ENCODE data around the gene MYO9B.
"Not testable (repeated sequence)": the region's sequence is repeated elsewhere in the genome, so short reads cannot be mapped to it uniquely, and the experiment has no call there.

MYO9B gene

DNA sequence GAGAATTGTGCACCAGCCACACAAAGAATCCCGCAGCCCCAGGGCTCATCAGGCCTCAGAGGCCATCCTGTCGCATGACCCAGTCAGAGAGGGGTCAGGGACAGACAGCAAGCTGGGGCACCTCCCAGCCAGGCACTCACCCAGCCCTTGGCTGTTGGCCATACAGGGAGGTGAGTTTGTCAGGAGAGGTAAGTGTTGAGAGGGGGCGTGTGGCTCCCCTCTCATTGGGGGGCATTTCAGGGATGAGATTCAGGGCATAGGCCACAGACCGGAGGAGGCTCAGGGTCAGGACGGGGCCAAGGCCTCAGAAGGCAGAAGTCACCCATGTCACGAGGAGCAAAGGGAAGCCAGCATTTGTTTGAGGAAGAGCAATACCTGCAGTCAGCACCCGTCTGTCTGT is 37.1 kb downstream of the MYO9B start:
- DNase-seq (ENCODE audit: low read depth in 2 of 2): no peak

DNA sequence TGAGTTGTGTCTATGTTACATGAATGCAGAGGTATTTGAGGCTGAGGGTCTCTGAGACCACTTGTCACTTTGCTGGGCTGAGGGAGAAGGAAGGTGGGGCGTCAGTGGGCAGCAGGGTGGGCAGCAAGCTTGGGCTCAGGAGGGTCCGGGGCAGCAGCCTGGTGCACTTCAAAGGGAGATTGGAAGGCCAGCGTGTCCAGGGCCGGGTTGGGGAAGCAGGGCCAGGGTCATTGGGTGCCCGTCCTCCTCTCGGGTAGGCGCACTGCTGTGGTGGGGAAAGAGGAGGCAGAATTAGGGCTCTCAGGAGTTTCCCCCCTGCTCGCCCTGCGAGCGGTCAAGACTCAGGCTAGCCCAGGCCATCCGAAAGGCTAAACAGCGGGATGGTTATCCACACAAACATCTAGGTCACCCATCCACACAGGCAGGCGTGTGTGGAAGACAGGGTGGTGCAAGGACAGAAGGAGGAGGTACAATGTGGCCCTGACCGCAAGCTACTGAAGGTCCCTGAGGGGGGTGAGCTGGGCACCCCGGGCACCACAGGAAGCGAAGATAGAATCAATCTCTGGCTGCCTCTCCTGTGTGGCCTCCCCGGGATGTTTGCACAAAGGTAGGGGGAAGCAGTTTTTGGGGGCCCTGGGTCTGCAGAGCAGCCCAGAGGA is 37.7 kb downstream of the MYO9B start:
- no peak for DNase-seq (ENCODE audit: low read depth in 2 of 2)

DNA sequence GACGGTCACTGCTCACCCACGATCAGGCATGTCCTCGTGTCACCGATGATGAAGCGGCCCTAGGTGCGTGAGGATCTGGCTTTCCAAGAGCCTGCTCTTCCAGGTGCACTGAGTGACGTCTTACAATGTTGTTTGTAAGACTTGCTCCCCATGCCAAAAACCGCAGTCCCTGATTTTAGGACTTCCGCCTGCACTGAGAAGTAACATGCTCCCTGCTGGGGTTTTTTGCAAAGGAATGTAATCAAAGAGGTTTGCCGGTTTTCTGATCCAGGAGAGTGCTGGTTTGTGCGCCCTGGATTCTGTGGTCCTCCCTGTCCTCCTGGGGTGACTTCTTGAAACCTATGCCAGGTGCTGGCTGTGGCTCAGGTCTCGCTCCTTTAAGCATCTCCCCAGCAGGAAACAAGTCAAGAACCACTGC is 38.8 kb downstream of the MYO9B start:
- no peak for DNase-seq (ENCODE audit: low read depth in 2 of 2)

DNA sequence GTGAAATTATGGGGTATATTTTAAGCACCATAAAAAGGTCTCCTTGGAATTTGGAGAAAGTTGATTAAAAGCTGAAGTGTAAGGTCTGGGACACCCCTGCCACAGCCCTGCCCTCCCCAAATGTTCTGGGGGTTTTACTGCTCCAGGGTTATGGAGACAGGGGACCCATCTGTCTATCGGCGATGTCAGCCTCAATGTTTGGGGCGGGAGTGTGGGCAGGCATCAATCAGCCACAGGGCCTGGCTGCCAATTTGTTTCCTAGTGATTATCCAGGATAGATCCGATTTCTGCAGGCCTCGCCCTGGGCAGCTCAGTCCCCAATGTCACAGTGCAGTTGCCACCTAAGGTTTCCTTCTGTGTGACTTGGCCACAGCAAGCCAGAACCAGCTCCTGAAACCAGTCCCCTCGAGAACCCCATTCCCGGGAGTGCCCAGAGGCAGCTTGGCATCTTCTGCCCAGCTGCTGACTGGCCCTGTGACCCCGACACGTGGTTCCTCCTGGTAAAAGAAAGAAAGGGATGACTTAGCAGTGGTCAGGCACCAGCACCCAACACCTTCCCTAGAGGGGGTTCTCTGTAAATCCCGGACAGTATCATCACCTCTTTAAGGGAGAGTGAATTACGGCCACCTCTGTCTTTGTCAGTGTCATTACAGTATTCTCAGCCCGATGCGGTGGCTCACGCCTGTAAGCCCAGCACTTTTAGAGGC is 41.6 kb downstream of the MYO9B start:
- DNase-seq (ENCODE audit: low read depth in 2 of 2): no peak

DNA sequence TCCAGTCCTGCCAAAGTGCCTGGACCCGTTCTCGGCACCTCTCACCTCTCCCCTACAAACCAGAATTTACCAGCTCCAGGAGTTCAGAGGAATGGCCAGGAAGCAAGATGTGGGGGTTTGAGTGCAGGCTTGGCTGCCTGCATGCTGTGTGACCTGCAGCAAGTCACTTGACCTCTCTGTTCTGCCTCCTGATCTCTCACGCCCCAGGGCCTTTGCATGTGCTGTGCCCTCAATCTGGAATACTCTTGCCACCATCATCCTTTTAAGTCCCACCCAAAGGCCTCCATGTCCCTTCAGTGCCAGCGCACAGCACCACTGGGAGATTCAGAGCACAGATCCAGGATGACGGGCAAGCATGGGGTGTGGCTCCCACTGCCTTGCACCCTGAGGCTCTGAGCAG is 43.4 kb downstream of the MYO9B start:
- DNase-seq (ENCODE audit: low read depth in 2 of 2): no peak

DNA sequence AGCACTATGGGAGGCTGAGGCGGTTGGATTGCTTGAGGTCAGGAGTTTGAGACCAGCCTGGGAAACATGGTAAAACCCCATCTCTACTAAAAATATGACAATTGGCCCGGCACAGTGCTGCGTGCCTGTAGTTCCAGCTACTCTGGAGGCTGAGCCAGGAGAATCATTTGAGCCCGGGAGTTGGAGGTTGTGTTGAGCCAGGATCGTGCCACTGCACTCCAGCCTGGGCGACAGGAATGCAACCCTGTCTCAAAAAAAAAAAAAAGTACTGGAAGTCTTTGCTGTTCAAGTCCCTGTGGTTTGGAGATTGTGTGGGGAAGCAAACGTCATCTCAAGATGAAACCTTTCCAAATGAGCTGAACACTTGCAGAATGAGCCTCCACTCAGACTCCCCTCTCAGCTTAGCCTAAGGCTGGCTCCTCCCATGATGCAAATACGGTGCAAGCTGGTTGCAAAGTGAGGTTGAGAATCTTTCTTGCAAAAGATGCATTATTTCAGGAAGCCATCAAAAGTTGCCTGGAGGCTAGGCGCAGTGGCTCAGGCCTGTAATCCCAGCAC is 46.2 kb downstream of the MYO9B start:
- no peak for DNase-seq (ENCODE audit: low read depth in 2 of 2)

DNA sequence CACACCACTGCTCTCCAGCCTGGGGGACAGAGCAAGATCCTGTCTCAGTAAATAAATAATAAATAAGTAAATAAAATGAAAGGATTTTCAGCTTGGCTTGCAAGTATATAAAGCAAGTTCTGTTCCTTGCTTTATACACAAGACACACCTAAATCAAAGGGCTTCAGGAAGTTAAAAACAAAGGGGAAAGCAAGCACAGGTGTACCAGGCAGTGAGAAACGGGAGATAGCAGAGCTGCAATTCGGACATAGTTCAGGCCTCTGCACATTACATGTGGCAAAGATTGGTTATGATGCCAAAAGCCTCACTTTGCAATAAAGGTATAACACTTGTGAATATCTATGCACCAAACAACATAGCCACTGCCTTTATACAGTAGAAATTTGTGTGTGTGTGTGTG is 47.5 kb downstream of the MYO9B start:
- DNase-seq (ENCODE audit: low read depth in 2 of 2): no peak

DNA sequence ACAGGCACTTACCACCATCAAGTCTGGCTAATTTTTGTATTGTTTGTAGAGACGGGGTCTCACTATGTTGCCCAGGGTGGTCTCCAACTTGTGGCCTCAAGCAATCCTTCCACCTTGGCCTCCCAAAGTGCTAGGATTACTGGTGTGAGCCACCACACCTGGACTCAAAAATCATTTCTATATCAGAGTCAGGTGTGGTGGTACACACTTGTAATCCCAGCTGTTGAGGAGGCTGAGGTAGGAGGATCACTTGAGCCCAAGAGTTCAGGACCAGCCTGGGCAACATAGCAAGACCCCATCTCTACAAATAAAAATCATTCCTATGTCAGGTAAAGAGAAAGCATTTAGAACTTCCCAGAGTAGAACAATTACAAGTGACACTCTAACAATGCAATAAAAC is 48.4 kb downstream of the MYO9B start:
- no peak for DNase-seq (ENCODE audit: low read depth in 2 of 2)

DNA sequence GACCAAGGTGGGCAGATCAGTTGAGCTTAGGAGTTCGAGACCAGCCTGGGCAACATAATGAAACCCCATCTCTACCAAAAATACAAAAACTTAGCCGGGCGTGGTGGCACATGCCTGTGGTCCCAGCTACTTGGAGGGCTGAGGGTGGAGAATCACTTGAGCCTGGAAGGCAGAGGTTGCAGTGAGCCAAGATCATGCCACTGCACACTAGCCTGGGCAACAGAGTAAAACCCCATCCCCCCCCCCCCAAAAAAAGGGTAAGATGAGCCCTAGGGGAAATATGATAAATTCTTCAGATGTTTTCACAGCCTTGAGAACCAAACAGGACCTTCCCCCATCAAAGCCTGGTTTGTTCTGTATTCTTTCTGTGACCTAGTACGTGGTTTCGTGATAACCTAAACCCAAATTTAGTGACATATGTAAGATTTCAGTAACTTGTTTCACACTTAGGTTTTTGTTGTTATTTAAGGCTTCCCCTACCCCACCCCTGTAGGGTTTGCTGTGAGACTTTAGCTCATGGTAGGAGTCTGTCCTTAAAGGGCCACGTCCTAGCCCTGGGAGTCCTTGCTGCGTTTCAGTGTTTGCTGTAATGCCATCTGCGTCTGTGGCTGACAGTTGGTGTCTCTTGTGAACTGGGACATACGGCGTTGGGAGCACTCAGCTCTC is 49.6 kb downstream of the MYO9B start:
- no peak for DNase-seq (ENCODE audit: low read depth in 2 of 2)

DNA sequence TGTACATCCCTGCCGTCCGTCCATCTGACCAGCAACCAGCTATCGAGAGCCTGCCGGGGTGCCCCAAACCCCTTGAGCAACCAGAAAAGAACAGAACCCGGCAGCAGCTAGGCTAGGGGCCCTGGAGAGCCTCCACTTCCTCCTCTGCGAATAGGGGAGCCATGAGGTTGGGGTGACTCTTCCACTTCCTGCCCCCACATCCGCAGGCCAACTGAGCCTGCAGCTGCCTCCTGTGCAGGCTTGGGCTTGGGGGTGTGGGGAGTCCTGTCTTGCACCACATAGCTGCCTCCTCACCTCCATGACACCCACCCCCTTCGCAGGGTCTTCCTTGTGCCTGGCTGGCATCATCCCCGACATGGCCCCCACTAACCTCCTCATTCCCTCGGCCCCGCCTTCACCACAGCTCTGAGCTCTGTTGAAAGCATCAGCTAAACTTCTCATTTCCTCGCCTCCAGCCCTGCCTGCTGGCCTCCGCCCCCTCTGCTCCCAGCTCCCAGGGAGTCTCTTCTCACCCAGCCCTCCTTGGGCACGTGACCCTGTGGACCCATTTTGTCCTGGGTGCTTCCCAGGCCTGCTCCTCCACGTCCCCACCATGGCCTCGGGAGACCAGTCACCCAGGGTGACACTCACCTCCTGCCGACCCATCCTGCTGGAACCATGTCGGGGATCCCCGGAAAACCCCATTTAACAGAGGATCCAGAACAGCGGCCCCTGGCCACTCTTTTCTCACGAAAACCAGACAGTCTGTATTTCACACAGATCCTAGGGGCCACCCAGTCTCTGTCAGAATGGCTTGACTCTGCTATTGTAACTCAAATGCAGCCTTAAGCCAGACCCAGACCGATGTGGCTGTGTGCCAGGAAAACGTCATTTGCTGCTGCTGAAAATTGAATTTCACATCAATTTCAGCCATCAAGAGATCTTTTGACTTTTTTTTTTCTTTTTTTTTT is 50.4 kb downstream of the MYO9B start:
- DNase-seq (ENCODE audit: low read depth in 2 of 2): peak; percentile 38 to 41

DNA sequence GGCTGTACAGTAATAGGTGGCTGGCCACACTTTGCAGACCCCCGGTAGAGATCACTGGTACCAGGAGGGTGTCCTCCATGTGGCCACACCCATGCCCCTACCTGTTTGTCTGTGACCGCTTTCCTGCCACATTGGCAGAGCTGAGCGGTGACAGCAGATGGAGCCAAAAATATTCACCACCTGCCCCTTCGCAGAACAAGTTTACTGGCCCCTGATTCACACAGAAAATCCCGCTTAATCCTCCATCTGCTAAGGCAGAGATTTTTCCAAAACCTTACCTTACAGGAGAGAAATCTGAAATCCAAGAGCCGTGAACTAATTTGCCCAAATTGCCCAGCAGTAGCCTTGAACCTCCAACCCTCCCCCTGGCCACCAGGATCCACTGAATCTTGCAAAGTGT is 52.1 kb downstream of the MYO9B start:
- DNase-seq (ENCODE audit: low read depth in 2 of 2): no peak

DNA sequence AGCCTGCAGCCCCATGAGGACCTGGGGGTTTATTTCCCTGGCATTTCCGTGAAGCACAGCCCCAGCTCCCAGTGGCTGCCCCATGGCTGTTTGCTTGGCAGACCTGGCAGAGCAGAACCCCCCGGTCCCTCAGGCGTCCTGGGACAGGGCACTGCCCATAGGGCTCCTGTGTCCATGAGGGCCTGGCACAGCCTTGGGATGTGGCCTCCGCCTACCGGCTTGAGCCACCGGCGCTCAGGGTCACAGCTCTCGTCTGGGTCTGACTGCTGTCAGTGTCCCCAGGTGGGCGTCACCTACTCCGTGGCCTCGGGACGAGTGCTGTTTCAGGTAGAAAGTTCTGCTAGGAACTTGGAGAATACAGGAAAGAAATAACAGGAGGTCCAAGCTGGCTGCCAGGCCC is 52.8 kb downstream of the MYO9B start:
- no peak for DNase-seq (ENCODE audit: low read depth in 2 of 2)

DNA sequence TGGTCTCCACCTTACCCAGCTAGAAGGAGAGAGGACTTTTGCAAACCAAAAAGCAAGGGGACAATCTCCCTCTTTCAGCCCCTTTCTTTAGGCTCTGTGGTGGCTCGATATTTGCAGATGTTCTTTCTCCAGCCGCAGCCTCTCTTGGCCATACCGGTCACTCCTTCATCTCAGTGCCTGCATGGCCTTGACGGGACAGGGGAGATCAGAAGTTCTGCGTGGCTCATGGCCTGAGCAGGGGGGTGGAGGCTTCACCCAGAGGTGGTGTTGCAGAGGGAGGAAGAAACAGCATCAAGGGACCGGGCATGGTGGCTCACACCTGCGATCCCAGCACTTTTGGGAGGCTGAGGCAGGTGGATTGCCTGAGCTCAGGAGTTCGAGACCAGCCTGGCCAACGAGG is 53.2 kb downstream of the MYO9B start:
- no peak for DNase-seq (ENCODE audit: low read depth in 2 of 2)

DNA sequence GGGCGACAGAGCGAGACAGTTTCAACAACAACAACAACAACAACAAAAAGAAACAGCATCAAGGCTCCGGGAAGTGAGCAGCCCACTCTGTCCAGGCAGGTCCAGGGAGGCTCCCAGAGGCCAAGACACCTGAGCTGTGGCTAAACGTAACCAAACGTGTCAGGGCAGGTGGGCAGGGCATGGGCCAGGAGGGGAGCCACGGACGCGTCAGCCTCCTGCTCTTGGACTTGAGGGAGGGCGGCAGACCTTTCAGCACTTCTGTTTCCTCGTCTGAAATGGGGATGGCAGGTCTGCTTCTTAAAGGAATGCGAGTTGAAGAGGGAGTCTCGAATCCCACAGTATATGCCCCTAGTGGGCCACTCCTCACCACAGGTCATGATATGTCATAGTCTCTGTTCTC is 53.8 kb downstream of the MYO9B start:
- DNase-seq (ENCODE audit: low read depth in 2 of 2): no peak

DNA sequence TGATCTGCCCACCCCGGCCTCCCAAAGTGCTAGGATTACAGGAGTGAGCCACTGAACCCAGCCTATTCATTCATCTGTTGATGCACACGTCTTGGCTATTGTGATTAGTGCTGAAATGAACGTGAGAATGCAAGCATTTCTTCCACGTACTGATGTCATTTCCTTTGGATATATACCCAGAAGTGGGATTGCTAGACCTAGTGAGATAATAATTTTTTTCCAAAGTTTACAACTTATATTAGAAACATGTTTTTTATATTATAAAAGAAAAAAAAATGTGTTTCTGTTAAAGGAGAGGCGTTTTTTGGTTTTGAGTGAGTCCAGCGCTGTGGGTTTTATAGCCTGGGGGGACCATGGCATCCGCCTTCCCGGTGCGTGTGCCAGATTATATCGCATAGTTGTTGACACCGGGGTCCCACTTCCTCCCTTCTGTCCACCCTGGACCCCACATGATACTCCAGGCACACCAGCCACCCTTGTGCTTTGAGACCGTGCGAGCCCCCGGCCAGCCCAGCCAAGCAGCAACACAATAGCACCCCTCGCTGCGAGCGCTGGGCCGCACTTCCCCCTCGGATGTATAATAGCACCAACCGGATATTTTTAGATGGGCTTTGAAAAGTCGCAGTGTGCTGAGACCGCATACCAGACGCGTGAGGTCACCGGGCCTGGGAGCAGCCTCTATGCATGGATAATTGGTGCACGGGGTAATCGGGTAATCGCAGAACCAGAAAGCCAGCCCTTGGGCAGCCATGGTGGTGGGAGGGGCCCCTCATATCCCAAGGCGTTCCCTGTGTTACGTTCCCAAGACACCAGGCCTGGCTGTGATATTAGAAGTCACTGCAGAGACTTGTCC is 59.6 kb downstream of the MYO9B start:
- DNase-seq (ENCODE audit: low read depth in 2 of 2): no peak

DNA sequence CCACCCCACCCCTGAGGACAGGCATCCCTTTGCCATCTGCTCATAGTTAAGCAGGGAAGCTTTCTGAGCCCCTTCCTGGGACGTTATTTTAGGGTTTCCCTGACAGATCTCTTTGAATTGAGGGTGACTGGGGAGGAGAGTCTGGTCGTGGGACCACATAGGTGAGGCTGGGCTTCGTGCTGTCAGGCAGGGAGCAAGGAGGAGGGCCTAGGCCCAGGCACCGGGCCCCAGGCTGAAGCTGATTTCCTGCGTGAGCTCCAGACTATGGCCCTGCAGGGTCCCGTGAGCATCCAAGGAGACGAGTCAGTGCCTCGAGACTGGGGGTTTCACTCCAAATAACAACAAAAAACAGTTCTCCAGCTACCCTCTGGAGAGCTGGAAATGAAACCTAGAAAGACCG is 60.4 kb downstream of the MYO9B start:
- DNase-seq (ENCODE audit: low read depth in 2 of 2): no peak

DNA sequence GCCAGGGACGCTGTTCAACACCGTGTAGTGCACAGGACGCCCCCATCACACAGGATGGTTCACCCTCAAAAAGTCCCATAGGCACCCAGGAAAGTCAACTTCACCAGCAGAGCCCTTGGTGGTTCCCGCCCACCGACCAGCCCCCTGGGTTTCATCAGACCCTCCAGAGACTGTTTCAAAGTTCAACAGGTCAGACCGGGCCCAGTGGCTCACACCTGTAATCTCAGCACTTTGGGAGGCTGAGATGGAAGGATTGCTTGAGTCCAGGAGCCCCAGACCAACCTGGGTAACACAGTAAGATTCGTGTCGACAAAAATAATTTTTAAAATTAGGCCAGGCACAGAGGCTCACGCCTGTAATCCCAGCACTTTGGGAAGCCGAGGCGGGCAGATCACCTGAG is 61.0 kb downstream of the MYO9B start:
- no peak for DNase-seq (ENCODE audit: low read depth in 2 of 2)

DNA sequence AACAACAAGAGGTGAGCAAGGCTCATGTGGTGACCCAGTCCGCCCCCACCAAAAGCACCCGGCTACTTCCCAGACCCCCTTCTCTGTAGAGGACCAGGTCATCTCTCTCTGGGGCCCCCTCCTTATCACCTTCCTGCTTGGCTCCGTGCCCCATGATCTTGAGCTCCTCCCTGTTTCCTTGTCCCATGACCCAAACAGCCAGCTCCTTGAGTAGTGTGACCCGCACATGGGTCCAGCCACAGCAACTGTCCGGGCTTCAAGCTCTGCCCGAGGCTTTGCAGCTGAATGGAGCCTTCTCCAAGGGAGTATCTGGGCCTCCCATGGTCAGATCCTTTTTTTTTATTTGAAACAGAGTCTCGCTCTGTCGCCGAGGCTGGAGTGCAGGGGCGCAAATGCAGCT is 61.8 kb downstream of the MYO9B start:
- no peak for DNase-seq (ENCODE audit: low read depth in 2 of 2)

DNA sequence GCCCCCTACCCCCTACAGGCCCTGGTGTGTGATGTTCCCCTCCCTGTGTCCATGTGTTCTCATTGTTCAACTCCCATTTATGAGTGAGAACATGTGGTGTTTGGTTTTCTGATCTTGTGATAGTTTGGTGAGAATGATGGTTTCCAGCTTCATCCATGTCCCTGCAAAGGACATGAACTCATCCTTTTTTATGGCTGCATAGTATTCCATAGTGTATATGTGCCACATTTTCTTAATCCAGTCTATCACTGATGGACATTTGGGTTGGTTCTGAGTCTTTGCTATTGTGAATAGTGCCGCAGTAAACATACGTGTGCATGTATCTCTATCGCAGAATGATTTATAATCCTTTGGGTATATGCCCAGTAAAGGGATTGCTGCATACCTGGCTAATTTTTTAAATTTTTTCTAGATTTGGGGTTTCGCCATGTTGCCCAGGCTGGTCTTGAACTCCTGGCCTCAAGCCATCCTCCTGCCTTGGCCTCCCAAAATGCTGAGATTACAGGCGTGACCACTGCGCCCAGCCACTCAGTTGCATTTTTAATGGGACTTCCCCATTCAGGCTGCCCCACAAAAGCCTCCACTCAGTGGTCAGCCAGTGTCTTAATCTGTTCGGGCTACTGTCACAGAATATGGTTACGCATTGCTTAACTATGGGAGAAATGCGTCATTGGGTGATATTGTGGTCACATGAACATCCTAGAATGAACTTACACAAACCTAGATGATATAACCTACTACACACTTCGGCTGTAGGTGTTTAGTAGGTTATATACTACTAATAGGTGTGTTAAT is 62.7 kb downstream of the MYO9B start:
- not testable (repeated sequence) for DNase-seq (ENCODE audit: low read depth in 2 of 2)

Measured in activated CD4-positive, alpha-beta T cell treated with anti-CD3 and anti-CD28 coated beads for 24 hours (primary cell).